CD4-positive, alpha-beta T cell treated with Interleukin-6 for 4 hours (primary cell): Measurements from ENCODE around the gene PRKAR2B.
"Not testable (repeated sequence)": the region's sequence is repeated elsewhere in the genome, so short reads cannot be mapped to it uniquely, and the experiment has no call there.

Source experiments
- DNase-seq: peaks from one replicate; pipeline ENCODE4 v3.0.0-alpha.2; 2020; ENCODE audit warnings: mixed read lengths

The PRKAR2B gene

DNA sequence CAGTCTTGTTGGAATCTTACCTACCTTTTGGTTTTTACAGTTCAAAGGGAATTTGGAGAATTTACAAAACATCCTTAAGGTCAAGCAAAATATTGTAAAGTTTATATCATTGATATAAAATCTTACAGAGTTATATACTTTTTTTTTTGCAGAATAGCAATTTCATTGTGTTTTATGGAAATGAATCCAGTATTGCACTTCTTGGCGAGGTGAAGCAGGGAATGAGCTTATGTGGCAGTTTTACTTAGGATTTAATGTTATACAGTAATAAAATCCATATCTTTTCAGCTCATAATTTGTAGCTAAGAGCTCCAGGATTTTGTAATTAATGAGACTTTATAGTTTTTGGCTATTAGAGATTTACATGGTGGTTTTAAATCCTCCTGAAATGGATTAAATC lies 5.0 kb downstream of the PRKAR2B start:
- DNase-seq, result no peak

GRCh38 chr7:107049971-107050532 lies 5.5 kb downstream of the PRKAR2B start:
- no peak for DNase-seq

DNA sequence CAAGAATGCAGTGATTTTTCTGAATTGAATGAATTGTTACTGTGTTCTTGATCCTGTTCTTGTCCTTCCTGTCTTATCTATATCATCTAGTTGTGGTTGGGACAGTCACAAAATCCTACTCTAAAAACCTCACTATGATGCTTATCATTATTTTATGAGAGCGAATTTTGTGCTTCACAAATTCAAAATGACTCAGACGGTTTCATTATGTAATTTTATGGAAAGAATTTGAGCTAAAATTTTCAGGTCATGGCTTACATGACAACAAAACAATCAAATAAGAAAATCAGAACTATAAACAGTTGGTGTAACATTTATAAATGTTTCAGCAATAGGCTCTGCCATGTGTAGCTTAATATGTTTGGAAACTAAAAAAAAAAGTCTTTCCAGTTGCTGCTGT lies 6.9 kb downstream of the PRKAR2B start:
- DNase-seq, result no peak

DNA sequence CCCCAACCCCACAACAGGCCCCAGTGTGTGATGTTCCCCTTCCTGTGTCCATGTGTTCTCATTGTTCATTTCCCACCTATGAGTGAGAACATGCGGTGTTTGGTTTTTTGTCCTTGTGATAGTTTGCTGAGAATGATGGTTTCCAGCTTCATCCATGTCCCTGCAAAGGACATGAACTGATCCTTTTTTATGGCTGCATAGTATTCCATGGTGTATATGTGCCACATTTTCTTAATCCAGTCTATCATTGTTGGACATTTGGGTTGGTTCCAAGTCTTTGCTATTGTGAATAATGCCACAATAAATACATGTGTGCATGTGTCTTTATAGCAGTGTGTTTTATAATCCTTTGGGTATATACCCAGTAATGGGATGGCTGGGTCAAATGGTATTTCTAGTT lies 10.5 kb downstream of the PRKAR2B start:
- DNase-seq, result not testable (repeated sequence)

GRCh38 chr7:107056058-107056457 lies 11.6 kb downstream of the PRKAR2B start:
- not testable (repeated sequence) for DNase-seq

GRCh38 chr7:107056728-107057473 lies 12.4 kb downstream of the PRKAR2B start:
- no peak for DNase-seq

DNA sequence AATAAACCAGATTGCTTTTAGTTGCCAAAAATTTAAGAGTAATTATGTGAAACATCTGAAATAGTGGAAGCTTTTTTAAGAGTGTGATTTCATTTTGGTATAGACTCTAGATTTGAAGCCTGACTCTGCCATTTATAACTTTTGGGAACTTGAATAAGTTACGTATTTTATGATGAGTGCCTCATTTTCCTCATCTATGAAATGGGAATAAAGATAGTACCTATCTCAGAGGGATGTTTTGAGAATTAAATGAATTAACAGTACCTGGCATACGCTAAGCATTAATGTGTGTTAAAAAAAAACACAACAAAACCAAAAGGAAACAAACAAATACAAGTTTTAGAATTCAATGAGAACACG lies 12.9 kb downstream of the PRKAR2B start:
- no peak for DNase-seq

DNA sequence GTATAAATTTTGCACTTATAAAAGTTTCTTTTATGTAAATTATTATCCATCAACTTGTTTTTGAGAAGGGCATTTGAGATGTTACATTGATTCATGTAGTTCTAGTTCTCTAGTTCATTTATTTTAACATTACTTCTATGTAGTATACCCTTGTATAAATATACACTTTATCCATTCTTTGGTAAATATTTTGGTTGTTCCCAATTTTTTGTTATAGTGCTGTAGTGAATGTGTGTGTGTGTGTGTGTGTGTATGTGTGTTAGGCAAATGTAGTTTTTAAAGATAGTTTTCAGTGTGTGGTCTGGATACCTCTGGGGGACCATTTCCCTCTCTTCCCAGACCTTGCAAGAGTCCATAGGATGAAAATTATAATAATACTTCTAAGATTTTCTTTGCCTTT lies 15.0 kb downstream of the PRKAR2B start:
- no peak for DNase-seq

GRCh38 chr7:107063245-107064120 lies 19.0 kb downstream of the PRKAR2B start:
- no peak for DNase-seq

DNA sequence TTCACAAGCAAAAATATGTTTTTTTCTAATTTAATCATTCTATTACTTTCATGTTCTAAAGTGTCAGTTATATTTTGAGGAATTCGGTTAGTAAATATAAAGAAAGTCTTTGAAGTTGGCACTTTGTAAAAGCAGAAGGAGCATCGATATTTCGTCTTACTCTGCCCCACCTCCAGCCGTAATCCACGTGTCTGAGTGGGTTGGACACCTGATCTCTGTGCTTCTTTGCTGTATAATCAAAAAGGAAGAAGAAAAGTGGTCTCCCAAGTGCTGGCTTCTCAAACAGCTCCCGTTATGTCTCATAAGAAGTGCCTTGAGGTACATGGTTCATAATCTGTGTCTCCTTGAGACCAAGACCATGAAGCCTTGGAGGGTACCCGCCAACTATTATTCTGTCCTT lies 19.8 kb downstream of the PRKAR2B start:
- DNase-seq, result no peak

- DNase-seq, result no peak
These were observed 21.4 kb downstream of the PRKAR2B start for GRCh38 chr7:107065929-107066247.

GRCh38 chr7:107068156-107068555 lies 23.7 kb downstream of the PRKAR2B start:
- DNase-seq, result no peak

DNA sequence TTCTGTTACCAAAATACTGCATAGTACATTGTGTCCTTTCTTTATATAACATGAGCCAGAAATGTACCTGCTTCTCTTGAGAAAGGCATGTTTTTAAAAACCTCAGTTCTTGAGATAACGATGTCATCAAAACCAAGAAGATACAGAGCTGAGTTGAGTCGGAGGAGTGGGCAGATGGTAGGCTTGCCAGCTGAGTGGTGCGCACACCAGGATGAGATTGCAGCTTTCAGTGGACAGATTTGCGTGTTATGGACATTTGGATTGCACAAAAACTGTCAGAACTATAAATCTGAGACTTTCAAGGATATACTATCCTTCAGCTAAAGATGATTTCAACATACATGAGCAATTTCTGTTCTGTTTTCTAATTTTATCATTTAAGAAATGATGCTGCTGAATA lies 25.0 kb downstream of the PRKAR2B start:
- DNase-seq, result no peak

DNA sequence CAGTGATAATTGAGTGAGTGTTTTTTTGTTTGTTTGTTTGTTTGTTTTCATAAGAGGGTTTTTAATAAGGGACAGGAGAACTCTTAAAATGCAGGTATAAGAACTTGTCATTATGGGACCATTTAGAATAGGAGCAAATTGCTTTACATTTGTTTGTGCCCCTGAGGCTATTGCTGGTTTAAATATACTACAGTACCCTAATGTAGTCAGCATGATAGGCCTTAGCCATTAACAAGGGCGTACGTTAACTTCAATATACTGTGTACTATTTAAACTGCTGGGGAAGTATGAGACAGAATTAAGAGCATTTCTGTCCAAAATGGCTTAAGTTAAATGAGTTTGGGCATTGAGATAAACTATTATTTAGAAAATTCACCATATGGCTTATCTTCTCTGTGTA lies 26.2 kb downstream of the PRKAR2B start:
- DNase-seq, result no peak

DNA sequence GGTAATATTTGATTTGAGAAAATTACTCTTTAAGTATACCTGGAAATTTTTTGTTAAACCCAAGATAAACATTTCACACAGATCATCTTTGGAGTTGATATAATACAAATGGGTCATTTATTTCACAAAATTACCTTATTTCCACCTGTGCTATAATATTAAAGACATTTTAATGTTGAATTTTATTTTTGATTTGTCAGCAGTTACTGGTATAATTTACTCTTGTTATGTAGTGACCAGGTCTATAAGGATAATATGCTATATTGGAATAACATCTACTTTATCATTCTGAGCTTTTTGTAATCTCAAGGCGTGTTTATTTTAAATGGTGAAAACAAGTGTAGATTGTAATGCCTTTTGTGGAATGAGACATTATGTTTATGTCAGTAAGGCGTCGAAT lies 26.6 kb downstream of the PRKAR2B start:
- DNase-seq, result no peak

DNA sequence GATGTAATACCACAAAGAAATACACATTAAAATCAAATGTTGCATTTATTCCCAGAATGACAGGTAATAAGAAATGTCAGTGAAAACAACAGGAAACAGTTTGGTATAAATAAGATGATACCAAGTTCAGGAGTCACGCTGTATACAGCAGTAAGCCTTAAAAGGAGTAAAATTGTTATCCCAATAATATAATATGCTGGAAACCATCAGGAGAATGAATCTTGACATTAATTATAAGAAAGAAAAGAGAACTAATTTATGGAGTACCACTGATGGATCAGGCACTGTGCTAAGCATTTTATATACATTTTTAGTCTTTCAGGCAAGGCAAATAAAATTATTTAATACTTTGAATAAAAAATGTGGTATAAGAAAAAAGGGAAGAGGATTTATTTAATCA lies 27.6 kb downstream of the PRKAR2B start:
- no peak for DNase-seq

DNA sequence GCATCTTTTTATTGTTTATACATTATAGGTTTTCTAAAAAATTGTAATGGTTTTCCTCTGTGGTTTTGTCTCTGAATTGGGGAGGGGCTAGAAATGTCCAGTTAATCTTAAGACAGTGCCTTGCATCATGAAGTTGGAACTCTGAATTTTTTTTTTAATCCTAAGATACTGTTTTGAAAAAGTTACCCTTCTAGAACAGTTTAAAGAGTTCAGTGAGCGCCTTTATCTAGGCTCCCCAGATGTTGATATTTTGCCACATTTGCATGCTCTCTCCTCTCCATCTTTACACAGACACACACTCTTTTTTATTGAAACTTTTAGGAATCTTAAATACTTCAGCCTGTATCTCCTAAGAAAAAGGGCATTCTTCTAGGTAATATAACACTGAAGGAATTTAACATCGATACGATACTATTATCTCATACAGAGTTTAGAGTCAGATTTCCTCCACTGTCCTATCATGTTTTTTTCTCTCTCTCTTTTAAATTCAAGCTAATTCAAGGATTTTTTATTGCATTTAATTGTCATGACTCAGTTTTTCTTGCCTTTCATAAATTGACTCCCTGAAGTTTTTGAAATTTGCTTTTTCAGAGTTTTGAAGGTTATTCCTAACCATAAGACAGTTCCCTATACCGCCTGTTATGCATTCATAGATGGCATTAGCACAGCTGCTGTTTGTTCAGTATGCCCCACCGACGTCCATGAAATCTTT lies 31.5 kb downstream of the PRKAR2B start:
- DNase-seq, result no peak

GRCh38 chr7:107076781-107077698 lies 32.5 kb downstream of the PRKAR2B start:
- no peak for DNase-seq

DNA sequence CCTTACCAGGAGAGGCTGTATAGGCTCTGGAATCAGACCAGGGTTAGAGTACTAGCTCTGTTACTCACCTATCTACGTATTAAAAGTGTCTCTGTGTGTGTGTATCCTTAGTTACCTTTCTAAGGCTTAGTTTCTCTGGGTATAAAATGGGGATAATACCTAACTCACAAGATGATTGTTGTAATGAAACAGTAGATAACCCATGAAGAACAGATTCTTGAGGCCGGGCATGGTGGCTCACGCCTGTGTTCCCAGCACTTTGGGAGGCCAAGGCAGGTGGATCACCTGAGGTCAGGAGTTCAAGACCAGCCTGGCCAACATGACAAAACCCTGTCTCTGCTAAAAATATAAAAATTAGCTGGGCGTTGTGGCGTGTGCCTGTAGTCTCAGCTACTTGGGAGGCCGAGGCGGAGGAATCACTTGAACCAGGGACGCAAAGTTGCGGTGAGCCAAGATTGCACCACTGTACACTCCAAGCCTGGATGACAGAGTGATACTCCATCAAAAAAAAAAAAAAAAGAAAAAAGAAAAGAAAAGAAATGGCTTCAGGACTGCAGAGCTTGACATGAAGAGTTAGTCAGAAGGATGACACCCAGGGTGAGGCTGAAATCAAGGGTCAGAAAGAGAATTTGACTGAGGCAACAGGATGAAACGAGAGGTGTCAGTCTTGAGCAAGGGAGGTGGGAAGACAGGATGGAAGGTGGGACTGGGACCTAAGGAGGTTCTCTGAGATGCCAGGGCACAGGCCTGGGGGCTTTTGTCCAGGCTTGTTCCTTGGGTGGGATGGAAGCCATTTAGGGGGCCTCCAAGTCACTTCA lies 33.4 kb downstream of the PRKAR2B start:
- DNase-seq, result no peak

DNA sequence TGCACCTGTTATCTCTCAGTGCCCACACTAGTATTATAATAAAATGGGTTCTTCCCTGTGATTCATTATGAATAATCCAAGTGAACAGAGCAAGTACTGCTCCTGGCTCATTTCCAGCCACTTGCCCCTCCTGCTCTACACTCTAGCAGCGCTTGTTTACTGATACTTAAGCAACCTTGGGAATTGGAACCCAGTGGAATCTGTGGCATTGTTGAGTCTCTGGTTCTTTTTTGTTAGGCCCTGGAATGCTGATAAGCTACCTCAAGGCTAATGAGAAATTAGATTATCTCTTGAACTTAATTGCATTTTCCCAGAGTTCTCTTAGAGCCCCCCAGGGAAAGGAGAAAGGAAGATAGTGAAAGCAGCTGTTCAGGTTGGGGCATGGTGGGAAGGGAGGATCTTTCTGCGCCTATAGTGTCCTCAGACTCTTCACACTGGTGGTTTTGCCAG lies 34.0 kb downstream of the PRKAR2B start:
- no peak for DNase-seq

DNA sequence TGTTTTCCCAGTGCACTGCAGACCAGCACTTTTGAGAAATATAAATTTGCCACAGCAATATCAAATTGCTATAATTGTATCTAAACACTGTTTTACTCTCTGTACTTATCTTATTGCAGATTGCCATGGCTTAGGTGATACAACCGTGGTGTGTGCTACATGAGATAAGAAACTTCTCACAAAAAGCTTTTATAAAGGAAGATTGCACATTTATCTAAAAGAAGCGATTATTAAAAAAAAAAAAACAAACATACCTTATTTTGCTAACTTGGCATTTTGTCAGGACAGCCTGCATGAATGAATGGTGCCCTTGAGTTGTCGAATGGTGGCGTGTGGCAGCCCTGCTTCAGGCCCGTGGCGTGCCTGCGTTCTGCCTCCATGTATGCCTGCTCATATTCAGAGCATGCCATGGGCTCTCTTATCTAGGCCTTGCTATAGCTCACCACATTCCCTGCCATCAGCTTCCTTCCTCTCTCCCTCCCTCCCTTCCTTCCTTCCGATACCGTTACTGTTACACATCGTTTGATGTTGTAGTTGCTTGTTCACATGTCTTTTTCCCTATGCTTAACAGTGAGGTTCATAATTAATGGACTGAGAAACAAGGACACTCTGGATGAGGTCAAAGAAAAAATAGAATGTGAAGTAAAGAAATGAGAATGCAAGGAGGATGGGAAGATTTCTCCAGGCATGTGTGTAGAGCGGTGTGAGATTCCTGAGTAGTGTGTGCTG lies 34.9 kb downstream of the PRKAR2B start:
- DNase-seq, result no peak
